HG03025 (cell line): Measurements from ENCODE around the gene ZNF474.

Source experiments
- ATAC-seq: cut with Tn5 transposase; IDR thresholded peaks from one replicate; pipeline ENCODE4 v1.9.1; 2021; ENCODE audit warnings: mild to moderate bottlenecking, moderate library complexity; ENCODE audit not compliant: unreplicated experiment, low FRiP score

Gene ZNF474

DNA sequence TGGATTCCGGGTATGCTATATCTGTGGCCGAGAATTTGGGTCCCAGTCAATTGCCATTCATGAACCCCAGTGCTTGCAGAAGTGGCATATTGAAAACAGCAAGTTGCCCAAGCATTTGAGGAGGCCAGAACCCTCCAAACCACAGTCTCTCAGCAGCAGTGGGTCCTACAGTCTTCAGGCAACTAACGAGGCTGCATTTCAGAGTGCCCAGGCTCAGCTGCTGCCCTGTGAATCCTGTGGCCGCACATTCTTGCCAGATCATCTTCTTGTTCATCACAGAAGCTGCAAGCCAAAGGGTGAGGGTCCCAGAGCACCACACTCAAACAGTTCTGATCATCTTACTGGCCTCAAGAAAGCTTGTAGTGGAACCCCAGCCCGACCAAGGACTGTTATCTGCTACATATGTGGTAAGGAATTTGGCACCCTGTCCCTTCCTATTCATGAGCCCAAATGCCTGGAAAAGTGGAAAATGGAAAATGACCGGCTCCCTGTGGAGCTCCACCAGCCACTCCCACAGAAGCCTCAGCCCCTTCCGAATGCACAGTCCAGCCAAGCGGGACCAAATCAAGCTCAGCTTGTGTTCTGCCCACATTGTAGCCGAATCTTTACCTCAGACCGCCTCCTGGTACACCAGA is 23.0 kb downstream of the ZNF474 start:
- no peak for ATAC-seq

DNA sequence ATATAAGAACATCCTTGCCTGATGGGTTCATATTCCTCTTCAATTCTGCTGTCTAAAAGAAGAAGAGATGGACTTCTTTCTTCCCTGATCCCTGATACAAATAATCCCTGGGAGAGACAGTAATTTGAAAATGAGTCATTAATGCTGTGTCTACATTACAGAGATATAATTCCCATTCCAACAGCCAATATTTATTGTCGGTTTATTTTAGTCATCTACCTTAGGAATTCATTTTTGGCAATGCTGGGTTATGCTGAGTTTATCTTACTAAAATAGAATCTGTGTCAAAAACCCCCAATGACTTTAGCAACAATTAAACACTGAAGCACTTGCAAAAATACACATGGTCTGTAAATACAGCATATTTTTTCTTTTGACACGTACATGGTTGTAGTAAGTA is 23.9 kb downstream of the ZNF474 start:
- no peak for ATAC-seq

DNA sequence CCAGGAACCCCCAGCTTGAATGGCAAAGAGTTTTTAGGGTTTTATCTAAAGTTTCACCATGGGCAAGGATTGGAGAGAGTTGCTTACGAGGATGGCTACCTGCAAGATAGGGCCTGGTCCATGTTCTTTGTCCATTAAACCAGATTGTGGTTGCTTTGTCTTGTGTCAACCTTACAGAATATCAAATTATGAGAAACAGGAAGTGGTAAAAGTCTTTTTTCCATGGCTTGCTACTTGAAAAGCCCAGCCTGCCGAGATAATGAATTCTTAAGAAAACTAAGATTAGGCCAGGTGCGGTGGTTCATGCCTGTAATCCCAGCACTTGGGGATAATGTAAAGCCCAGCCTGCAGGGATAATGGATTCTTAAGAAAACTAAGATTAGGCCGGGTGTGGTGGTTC is 24.4 kb downstream of the ZNF474 start:
- ATAC-seq, result no peak

DNA sequence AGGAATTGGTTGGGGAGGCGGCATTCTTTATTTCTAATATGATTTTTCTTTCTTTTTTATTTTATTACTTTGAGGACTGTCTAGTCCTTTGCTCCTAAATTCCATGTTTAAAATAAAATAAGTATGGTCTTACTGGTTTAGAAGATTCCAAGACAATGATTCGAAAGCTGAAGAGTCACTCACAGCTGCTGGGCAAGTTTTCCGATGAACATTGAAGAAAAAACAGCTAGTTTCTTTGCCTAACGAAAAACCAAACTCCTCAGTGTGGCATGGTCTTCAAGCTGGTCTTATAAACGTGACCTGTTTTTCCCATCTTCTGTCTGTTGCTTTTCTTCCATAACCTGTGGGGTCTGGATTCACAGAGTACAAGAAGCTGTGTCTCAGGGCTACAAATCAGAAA is 25.1 kb downstream of the ZNF474 start:
- ATAC-seq, result no peak

DNA sequence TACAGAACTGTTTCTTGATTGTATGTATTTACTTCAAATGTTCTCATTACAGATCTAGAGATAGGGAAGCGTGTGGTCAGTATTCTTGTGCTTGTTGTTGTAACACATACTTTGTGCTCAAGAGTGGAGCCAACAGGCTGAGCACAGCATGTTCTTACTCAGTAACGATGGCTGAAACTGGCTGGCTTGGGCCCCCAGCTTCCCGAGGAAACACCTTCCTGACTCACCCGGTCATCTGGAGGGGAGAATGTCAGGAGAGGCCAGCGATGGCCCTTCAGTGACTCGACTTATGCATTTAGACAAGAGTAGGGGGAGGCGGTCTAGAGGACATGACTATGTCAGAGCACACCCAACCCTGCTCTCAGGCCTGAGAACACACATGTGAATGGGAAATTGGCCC is 25.6 kb downstream of the ZNF474 start:
- ATAC-seq, result no peak

DNA sequence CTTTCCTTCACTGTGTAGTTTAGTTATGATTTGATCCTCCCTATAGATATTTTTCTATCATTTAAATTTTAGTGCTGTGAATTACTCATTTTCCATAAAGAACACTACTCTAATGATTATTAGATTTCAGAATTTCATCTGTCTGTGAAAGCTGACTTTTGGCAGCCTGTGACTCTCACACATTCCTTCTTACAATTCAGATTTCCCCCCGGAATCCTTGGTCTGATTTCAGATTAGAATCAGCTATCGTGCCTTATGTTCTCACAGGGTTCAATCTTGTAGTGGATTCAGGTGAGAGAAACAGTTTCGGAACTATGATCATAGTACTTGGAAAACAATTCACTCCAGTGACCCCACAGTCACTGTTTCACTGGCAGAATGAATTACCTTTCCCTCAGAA is 26.2 kb downstream of the ZNF474 start:
- no peak for ATAC-seq

DNA sequence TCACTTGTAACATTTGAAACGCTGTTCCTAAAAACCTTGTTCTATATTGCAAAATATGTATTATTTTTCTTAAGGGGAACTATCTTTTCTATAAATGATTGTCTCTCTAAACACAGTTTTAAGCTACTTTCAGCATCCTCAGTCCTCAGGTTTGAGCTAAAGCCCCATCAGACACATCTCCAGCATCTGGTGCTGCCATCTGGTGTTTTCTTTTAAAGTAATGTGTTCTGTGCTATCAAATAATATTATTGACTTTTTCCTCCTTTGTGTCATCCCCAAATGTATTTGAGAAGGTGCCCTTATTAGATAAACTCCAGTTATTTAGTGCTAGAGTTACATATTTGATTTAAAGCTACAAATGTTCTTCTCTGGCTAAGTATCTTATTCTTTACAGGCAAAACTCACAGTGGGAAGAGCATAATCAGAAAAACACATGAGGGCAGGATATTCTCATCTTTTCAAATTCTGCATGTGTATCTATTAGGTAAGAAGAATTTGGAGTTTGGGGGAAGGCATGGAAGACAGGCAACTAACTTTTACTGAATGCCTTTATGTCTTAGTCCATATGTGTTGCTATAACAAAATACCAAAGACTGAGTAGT is 27.5 kb downstream of the ZNF474 start:
- ATAC-seq, result no peak

DNA sequence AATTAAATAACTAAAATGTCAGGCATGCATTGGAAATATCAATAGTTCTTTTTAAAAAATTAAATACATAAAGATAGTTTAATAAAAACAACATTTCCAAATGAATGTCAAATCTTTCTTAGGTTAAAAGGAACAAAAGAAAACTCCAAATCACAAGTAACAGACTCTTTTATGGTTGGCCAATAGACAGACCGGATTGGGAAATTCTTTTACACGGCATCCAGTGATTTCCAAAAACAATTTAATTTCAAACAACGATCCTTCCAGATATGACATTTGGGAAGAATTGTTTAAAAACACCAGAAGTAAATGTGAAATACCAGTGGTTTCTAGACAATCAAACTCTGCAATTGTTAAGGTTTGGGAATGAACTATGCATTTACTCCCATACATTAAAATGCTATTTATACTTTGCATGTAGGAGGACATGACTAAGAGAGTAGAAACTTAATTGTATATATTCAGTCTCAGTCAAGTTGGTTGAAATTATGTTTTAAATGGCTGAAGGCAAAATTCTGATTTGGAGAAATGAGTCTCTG is 32.8 kb downstream of the ZNF474 start:
- ATAC-seq, result no peak

DNA sequence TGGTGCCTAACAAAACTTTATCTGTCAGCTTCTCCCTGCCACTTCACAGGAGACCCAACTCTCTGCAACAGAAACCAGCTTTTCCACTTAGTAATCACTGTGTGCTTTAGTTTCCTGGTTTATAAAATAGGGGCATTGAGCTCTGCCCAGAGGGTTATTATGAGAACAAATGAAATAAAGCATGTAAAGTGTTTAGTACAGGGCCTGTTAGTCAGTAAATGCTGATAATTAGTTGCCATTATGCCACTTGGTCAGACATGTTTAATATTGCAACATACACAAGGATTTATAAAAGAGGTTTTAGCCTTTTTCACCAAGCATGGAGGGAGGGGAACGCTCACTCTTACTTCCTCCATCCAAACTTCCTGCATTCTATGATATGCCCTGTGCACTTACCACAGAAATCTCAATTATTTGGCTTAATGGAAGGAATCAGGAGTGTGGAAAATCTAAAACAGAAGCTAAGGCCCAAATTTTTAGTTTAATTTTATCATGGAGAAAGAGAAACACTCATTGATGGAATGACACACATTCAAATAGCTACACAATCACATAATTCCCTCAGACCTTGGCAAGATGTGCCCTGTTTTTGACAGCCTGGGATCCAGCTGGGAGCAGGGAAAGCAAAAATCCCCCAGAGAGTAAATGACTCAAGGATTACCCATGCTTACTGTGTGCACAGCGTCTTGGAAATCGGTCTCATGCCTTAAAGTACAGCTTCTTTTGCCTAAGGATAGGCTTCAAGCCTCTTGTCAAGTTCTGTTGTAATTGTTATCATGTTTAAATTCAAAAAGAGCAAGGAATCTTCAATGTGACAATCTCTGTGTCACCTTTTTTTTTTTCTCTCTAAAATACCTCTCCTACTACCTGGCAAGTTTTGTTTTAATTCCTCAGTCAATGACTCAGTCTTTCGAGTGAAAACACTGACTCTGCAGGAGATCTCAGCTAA is 34.0 kb downstream of the ZNF474 start:
- no peak for ATAC-seq

DNA sequence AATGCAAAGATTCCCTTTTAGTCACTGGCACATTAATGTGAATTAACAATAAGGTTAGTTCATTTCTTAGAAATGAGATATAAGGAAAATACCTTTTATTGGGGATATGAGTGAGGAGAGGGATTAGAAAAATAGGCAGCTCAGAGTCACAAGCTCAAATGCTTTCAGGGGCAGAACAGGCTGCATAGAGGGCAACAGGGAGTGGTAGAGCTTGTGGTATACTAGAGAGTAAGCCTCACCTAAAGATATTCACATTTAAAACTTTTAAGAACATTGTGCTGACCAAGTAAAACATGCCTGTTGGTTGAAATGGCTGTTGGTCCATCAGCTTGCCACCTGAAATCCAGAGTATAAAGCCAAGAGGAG is 34.7 kb downstream of the ZNF474 start:
- ATAC-seq, result no peak

DNA sequence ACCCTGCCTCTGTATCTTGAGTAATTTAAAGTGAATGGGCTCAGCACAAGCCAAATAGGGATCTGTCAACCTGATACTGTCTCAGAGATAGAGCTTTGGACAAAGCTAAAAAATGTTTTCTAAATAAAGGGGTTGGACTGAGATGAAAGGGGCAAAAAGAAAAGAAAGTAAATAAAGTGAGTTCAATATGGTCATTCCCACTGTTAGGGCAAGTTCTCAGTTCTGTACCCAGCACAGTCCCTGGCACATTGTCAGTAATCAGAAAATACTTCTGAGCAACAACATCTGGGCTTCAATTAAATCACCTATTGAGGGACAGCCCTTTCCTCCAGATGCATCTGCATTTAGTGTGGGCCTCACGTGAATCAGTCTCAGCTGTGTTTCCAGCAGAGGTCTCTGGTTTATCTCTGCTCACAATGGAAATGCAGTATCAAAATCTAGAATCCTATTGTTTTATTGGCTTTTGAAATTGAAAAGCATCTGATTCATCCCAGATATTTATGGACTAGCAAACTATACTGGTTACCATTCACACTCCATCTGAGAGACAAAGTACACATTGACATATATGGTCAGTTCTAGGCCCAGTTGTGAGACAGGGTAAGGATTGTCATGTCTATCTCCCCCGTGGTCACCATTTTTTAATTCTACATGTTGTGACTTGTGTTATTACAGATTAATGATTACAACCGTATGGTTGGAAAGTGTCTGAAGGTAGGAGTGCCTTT is 35.6 kb downstream of the ZNF474 start:
- ATAC-seq, result no peak

DNA sequence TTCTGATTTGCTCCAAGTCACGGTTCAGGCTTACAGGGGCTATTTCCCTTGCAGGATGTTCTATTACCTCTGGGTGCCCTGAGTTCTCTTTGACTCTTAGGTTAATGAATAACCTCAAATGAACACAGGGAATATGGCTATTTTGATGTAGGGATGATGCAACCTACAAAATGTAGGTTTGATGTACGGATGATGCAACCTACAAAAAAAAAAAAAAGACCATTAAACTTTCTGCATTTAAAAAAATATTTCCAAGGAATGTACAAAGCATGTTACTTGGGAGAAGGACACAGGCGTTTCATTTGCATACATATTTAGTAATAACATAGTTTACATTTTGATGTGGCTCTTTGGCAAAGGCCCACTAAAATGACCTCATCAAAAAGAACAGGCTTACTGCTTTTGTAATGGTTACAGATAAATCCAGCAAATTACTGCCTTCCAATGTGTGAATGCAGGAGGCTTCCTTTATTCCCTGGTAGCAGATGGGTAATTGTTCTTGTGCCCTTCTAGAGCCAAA is 36.3 kb downstream of the ZNF474 start:
- no peak for ATAC-seq

DNA sequence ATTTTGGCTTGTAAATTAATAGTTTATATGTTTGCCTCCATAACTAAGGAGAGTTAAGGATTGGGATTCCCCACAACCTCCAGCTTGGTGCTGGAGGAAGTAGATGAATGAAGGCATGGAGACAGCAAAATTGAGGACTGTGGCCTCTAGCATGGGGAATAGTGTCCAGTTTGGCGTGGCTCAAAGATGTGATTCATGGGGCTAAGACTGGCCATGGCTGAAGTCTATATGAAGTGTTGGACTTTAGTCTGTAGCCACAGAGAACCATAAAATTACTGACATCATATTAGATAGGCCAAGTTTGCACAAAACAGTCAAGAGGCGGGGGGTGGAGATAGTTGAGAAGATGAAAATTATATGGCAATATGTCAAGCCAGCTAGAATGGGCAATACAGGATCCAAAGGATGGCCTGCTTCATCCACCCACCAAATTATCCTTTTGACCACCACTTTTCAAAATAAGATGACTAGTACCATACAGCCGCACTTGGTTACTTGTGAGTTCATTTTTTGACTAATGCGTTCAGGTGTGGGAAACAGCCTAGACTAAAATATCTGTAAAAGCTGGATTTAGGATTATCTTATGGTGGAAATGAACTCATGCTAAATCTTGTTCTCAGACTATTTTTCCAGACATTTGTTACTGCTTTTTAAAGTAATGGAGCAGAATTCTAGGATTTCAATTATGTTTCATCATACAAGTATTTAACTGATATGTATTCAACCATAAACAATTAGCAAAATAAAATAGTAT is 40.2 kb downstream of the ZNF474 start:
- no peak for ATAC-seq

DNA sequence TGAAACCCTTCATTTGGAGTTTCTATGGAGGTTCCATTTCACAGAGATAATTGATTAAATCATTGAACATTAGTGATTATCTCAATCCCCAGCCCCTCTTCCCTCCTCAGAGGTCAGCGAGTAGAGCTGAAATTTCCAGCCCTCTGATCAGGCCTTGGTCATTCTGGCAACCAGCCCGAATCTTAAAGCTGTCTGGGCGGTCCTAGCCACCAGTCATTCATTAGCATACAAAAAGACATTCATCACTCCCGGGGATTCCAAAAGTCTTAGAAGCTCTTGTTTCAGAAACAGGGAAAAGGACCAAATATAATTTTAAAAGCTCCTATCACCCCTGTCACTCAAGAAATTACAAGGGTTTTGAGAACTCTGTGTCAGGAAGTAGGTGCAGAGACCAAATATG is 41.3 kb downstream of the ZNF474 start:
- no peak for ATAC-seq

DNA sequence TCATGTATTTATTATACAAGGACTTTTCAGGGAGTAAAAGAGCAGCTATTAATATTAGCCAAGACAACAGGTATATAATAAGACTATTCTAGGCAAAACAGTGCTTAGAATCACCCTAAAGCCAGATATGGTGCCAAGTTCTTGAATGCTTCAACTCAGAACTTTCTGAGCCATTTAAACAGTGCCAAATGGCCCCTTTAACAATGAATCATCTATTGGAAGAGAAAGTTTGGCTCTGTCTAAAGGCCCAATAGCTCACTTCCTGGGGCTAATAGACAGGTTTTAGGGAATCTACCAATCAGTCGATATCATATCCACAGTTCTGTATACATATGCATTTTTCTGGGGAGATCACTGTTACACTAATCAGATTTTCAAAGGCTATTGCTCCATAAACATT is 42.9 kb downstream of the ZNF474 start:
- ATAC-seq, result no peak

DNA sequence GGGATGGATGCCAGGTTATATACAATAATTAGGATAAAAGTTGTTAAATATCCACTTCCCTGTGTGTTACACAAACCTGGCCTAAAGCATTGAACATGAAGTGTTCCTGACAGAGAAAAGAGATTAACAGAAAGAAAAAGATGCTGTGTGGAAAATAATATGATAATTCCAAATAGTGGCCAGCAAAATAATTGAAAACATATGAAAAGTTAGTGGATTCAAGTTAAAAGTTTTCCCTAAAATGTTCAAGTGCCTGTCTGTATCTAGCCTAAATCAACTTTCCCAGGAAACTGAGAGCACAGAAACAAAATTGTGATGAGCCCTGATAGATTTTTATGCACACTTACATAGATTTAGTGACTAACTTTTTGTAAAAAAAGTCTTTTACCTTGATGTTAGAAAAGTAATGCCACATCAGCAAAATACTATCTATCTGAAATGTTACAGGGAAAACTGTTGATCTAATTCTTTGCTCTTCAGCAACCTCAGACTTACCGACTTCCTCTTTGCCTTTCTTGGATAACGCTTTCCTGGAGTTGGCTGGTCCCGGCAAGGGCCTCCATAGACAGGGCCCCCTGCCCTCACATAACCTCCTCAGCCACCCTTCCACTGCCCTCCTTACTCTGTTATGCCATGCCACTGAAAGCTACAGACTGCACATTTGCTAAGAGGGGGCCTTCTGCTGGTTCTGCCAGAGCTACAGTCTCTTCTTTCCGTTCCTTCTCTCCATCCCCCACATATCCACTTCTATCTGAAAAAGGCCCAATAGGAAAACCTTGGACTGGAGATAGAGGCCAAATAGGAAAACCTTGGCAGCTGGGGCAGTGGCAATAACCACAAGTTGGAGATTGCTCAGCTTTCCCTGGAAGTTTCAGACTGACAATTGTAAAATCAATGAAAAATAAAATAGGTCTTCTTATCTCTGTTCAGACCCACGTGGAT is 44.4 kb downstream of the ZNF474 start:
- ATAC-seq, result no peak

DNA sequence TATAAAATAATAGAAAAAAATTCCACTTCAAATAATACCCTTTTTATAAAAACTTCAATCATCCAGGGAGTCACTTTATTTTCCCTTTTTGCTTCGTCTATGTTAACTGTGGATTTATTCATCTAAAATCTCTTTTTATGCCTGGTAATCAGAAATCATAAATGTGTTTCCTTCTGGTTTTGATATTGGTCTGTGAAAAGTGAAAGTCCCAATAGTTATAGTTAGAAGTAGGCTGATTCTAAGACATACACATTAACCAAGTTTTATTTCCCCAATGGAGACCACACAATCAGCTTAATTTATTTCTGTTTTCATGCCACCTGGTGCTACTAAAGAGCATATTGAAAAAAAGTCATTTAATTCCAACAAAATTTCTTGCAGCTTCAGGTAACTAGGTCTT is 45.7 kb downstream of the ZNF474 start:
- ATAC-seq, result no peak

DNA sequence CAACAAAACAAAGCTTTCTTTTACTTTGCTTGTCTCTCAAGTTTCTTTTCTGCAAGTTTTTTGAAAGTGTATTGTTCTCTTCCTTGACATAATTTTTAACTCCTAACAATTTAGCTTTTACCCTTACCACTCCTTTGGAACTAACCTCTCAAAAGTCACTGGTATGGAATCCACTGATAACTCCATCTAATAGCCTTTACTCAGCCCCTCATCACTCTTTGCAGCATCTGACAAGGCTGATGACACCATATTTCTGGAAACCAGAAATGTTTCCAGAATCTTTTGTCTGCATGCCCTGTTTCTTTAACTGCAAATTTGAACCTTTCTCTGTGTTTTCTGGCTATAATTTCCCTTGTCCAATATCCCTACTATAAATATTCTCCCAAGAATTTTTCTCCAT is 46.5 kb downstream of the ZNF474 start:
- ATAC-seq, result no peak

DNA sequence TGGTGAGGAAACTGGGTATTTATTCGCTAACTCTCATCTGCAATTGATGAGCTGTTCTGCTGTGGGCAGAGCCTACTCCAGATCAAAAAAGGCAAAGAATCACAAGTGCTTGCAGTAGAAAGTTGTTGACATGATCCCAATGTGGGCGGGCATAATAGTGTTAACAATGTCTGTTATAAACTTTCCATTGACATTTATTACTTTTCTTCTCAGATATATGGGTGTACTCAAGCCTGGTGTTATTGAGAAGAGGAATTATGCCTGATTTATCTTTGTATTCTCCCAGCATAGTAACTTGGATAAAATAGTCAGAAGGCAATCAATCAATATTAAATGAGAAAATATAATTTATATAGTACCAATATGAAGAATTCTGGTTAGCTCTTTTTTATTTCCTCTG is 47.8 kb downstream of the ZNF474 start:
- no peak for ATAC-seq
